Measurements from ENCODE around the gene FBXO8.
"Not testable (repeated sequence)": the region's sequence is repeated elsewhere in the genome, so short reads cannot be mapped to it uniquely, and the experiment has no call there.

Gene FBXO8

DNA sequence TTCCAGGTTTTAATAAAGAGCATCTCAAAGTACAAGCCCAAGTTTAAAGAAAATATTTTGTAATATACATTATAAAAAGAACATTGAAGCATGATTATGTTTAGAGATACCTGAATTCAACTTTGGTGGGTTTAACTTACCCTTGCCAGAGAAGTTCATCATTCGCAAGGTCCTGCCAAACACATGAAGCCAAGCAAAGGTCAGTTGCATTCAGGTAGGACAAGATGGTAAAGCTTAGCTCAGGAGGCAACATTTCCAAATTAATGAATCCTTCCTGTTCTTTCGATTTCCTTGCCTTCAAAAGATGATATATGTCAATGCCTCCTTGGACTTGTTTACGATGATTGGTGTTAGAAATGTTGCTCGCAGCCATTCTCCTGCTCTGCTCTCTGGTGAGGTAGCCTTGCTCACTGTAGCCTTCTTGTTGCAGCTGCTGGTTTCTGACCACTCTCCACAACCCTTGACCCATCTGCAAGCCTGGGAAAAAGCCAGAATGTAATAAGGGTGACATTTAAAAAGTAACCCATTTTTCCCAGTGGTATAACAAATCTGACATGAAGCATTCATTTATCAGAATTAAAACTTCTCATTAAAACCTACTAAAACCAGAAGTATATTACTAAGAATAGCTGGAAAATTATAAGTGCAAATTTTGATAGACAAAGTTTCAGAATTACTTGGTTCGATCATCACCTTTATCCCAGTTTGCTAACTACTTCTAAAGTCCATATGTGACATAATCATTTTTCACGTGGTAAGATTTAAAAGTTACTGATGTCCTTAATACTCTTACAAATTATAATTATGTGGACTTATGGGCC, 20.6 kb downstream of the FBXO8 start:
- TF ChIP-seq, protein P1, sequence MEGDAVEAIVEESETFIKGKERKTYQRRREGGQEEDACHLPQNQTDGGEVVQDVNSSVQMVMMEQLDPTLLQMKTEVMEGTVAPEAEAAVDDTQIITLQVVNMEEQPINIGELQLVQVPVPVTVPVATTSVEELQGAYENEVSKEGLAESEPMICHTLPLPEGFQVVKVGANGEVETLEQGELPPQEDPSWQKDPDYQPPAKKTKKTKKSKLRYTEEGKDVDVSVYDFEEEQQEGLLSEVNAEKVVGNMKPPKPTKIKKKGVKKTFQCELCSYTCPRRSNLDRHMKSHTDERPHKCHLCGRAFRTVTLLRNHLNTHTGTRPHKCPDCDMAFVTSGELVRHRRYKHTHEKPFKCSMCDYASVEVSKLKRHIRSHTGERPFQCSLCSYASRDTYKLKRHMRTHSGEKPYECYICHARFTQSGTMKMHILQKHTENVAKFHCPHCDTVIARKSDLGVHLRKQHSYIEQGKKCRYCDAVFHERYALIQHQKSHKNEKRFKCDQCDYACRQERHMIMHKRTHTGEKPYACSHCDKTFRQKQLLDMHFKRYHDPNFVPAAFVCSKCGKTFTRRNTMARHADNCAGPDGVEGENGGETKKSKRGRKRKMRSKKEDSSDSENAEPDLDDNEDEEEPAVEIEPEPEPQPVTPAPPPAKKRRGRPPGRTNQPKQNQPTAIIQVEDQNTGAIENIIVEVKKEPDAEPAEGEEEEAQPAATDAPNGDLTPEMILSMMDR (IDR thresholded peaks at IDR 0.05; ENCODE audit: borderline replicate concordance, insufficient read depth, low read depth, low read length): no peak
- no peak overlapping the region for H3K4me3 ChIP-seq (ENCODE audit: low read depth, low read length)

DNA sequence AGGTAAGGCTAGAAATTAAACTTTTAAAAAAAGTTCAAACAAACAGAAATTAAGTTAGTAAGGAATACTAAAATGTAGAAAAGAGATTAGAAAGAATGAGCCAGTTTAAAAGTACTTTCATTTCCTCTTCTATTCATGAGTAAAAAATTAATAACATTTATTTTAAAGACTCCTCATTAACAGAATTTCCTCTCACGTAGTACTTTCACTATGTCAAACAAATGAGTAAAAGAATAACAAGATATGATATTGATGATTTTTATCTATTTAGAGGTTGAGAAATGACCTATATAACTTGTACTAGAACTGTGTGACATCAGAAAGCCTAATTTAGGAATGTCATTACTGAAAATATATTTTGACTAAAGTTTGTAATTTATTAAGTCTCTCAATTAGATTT, 22.0 kb downstream of the FBXO8 start:
- not testable (repeated sequence) for H3K4me3 ChIP-seq (ENCODE audit: low read depth, low read length)

DNA sequence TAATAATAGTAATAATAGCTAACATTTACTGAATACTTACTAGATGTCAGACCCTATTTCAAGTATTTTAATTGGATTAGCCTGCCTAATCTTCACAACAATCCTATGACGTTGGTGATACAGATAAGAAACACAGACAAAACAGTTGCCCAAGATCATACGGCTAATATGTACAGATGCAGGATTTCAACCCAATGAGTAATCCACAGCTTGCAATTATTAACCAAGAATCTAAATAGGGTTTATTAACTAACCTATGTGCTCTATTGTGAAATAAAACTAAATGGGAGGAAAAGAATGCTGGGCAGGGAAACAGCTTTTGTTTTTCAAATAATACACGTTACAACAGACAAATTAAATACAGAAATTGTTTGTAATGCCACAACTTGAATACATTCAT, 23.4 kb downstream of the FBXO8 start:
- TF ChIP-seq, protein P1 (IDR thresholded peaks at IDR 0.05; ENCODE audit: borderline replicate concordance, insufficient read depth, low read depth, low read length): no peak
- no peak overlapping the region for H3K4me3 ChIP-seq (ENCODE audit: low read depth, low read length)

DNA sequence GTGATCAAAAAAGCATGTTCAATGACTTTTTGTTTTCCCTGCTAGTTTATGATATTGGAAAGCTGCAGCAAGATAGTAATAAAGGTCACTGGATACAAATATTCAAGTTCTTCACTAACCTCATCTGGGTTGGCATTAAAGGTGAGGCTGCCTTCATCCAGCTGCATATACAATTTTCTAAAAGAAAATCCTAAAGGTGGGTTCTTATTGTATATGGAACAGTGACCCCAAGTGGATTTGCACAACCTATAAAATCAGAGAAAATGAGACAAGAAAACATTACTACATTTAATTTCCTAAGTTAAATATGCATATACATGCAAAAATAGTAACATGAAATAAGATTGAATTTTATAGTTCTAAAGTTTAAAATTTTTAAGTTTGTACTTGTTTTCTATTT, 23.9 kb downstream of the FBXO8 start:
- no peak overlapping the region for H3K4me3 ChIP-seq (ENCODE audit: low read depth, low read length)
- TF ChIP-seq, protein P1 (IDR thresholded peaks at IDR 0.05; ENCODE audit: borderline replicate concordance, insufficient read depth, low read depth, low read length): no peak

DNA sequence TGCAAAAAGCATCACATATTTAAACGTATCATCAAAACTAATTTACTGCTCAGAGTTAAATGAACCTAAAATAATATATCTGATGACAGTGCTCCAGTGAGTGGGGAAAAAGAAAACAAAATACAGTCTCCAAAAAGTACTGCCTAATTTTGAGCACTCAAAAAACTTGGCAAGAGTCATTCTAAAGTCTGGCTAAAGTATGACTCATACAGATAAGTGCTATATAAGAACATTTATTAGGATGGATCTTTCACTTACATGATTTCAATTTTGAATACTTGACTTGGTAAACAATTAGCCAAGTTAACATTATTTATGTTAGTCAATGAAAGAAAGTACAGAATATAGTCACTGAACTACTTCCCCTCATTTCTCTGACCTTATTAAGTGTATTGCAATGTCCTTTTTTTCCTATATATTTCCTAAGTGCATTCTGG, 27.2 kb downstream of the FBXO8 start:
- TF ChIP-seq, protein P1 (IDR thresholded peaks at IDR 0.05; ENCODE audit: borderline replicate concordance, insufficient read depth, low read depth, low read length): no peak
- H3K4me3 ChIP-seq (ENCODE audit: low read depth, low read length): no peak overlapping the region

DNA sequence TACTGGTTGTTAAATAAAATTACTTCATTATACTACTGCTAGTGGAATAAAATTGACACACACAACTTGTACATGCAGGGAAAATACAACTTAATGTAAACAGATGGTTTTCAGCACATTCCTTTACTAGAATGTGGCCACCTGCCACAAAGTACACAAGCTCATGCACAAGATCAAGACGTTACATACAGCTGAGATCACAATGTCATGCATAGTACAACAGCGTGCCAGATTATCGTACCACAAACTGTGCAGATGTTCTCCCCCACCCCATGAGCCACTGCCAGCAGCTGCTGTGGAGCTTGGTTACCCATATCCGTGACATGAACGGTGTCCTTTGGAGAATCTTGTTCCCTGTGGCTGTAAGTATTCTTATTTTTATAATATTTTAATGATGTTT, 27.7 kb downstream of the FBXO8 start:
- H3K4me3 ChIP-seq (ENCODE audit: low read depth, low read length): no peak overlapping the region
- TF ChIP-seq, protein P1 (IDR thresholded peaks at IDR 0.05; ENCODE audit: borderline replicate concordance, insufficient read depth, low read depth, low read length): no peak

DNA sequence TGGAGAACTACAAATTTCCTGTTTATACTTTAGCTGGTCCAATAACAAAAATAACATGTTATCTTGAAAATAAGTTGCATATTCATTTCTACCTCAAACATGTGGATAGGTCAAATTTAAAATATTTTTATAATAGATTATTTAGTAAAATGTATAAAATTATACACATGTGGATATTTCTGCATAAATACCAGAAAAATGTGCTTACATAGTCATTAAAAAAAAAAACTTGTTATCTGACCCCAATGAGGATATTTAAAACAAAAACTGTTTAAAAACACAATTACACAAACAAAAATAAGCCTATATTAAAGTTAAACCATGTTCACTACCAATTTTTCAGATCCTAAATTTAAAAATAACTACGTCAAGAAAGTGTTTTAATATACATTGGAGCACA, 28.1 kb downstream of the FBXO8 start:
- TF ChIP-seq, protein P1 (IDR thresholded peaks at IDR 0.05; ENCODE audit: borderline replicate concordance, insufficient read depth, low read depth, low read length): no peak
- no peak overlapping the region for H3K4me3 ChIP-seq (ENCODE audit: low read depth, low read length)
